Measurements from ENCODE around the gene ACE. TPM values are rescaled to one million over a fixed set of nuclear protein-coding genes. Genes with fewer than 3 reads are reported as not detected.

Gene ACE
- 0.31 to 0.99 TPM (median 0.64 TPM) in 5 replicates for total RNA-seq (2022; extraction: Qiagen RNA extraction)

DNA sequence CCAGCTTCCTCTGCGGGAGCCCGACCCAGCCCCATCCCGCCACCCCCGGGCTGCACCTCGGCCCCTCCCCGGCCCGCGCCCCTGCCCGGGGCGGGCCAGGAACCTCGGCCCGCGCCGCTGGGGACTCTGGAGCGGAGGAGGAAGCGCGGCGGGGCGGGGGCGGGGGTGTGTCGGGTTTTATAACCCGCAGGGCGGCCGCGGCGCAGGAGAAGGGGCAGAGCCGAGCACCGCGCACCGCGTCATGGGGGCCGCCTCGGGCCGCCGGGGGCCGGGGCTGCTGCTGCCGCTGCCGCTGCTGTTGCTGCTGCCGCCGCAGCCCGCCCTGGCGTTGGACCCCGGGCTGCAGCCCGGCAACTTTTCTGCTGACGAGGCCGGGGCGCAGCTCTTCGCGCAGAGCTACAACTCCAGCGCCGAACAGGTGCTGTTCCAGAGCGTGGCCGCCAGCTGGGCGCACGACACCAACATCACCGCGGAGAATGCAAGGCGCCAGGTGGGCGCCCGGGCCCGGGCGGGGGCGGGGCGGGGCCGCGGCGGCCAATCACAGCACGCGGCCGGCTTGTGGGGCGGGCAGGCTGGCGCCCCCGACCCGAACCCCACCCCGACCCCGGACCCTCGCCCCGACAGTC is at the start of gene ACE:
TSS of gene ACE (plus strand) at position 208 of the 626 bp plus-strand sequence. CDS start at position 242, 34 bp downstream.

DNA sequence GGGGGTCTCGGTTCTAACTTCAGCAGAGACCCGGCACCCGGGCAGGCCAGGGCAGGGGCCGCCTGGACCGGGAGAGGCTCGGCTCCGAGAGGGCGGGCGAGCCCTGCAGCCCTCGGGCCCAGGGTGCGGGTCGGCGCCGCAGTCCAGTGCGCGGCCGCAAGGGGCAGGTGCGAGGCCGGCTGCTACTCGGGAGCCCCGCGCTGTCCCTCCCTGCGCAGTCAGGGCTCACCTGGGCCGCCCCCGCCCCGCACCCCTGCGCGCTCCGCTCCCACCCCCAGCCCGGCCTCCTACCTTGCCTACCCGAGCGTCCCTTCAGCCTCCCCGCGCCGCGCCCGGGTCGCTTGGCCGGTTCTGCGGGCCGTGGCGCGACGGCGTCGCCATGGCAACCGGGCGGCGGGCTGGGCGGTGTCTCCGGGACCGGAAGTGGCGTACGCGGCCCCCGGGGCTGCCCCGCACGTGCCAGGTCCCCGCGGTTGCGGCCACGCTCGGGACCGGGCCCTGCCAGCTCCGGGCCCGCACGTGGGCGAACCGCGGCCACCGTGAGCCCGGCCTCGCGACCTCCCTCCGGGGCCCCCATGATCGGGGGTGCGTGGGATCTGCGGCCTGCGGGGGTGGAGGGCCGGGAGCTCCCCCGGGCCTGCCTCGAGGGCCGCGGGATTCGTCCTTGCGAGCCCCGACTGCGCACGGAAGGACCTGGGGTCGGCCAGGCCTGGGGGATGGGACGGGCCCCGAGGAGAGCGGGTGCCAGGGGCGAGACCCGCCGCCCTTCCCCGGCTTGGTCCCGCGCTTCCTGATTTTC is 30.7 kb upstream of the ACE start, which contains the start of gene CYB561:
TSS of gene CYB561 (minus strand) at position 353 of the 799 bp plus-strand sequence. CDS start 8,759 bp downstream, outside the sequence.

DNA sequence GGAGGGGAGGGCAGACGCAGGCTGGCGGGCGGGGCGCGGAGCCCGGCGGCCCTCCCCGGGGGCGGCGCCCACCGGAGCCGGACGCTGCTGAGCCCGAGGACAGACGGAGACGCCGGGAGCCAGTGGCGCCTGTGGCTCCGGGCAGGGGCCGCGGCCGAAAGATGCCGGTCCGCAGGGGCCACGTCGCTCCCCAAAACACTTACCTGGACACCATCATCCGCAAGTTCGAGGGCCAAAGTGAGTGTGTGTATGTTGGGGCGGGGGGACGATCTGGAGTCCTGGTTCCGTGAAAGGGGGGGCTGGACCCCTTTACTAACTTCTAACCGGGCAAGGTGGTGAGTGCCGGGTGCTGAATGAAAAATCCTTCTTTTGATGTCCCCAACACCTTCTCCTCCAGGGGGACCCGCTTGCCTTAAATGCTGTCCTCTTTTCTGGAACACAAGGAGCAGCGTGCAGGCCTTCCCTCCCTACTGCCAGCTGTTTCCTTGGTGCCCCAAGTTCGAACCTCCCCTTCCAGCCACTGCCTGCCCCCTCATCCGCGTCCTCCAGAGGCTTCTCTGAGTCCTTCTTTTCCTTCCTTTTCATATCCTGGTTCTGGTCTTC is 46.5 kb downstream of the ACE start, which contains the start of gene KCNH6:
TSS of gene KCNH6 (plus strand) at position 106 of the 603 bp plus-strand sequence. CDS start at position 162, 56 bp downstream.

Other genes with a start within 250 kb of the ACE start
- 24.0 to 33.6 TPM (median 32.9 TPM) in 5 replicates for gene CYB561, start 30.8 kb upstream of the ACE start, total RNA-seq (2022; extraction: Qiagen RNA extraction)
- not detected in 5 replicates for gene KCNH6, start 46.3 kb downstream of the ACE start, total RNA-seq (2022; extraction: Qiagen RNA extraction)
- gene DCAF7, start 73.4 kb downstream of the ACE start, total RNA-seq (2022; extraction: Qiagen RNA extraction): 42.6 to 65.7 TPM (median 60.9 TPM) in 5 replicates
- 49.3 to 54.5 TPM (median 53.6 TPM) in 5 replicates for gene TACO1, start 123.8 kb downstream of the ACE start, total RNA-seq (2022; extraction: Qiagen RNA extraction)
- 12.2 to 17.8 TPM (median 16.6 TPM) in 5 replicates for gene MAP3K3, start 145.4 kb downstream of the ACE start, total RNA-seq (2022; extraction: Qiagen RNA extraction)
- gene LIMD2, start 223.1 kb downstream of the ACE start, total RNA-seq (2022; extraction: Qiagen RNA extraction): 8.2 to 14.8 TPM (median 13.1 TPM) in 5 replicates